ENCODE data around the gene RAPGEF3. TPM values are rescaled to one million over a fixed set of nuclear protein-coding genes. Genes with fewer than 3 reads are reported as not detected.

Gene RAPGEF3
- total RNA-seq, 2 donors from 2014 or later, result 0.19 to 0.25 TPM

DNA sequence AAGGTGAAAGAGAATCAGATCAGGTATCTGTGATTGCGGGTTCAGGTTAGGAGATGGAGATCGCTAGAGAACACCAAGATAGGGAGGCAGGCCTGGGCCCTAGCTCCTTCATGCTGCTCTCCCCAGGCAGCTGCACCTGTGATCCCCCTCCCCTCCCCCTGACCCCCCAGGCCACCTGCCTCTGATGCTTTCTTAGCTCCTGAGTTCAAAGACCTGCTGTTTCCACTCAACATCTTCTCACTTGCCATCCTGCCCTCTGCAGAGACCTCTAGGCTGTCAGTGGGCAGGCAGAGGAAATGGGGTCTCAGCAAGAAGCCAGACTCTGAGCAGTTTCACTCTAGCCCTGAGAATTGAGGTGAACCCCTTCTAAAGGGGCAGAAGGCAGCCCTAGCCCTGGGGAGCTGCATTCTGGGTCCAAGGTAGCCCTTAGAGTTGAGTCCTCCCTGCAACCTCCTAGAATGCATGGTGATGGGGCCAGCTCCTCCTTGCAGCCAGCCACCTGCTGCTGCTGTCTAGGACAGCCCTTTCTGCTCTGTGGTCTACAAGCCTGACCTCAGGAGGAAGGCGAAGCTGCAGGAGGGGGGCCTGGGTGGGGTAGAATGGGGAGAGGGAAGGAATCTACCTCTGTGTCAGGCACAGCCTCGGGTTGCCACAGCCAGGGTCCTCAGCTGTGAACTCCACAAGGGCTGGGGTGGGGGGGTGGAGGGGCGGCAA is 8.0 kb upstream of the RAPGEF3 start:
- Mint-ChIP-seq H3K4me3 (no peak overlapping the region), H3K27ac (no peak overlapping the region), H3K9me3 (no peaks in the 10 kb centered on the region), H3K4me1 (ENCODE audit: low read depth in 2 of 2) (peaks cover 0 to 2% of the 10 kb centered on the region in 2 donors), H3K27me3 (peaks cover 0 to 5% of the 10 kb centered on the region in 2 donors), H3K36me3 (no peaks in the 10 kb centered on the region)
- no peak for DNase-seq (ENCODE audit: low spot score)
- ATAC-seq, result no peak

DNA sequence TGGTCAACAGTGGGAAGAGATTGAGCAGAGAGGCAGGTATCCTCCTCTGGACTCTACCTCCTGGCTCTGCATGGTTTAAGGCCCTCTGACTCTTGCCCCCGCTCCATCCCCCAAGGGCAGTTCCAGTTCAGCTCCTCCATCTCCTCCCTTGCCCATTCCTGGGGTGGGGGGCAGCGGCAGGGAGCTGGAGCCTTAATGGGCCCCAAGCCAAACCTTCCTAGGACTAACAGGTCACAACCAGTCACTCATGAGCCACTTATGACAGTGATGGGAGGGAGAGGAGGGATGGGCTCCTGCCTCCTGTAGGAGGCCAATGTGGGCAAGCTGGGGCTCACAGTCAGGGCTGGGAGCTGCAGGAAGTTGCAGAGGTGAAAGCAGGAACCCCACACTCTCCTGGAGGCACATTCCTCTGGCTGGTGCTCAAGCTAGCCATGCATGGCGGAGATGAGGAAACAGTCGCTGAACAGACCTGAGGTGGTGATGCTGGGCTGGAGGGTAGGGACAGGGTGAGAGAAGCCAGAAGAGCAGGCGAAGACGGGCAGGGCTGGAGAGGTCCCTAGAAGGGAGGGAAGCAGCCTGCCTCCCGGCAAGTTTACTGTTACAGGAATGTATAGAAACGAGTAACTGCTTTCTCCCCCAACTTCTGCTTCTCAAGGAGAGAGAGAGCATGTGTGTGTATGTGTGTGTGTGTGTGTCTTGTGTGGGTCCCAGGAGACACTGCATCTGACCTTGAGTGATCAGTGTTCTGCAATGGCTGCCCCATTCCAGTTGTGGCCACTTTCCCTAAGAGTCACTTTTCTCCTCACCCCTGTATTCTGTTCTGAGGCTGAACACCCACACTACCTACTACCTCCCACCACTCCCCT is 5.0 kb upstream of the RAPGEF3 start:
- Mint-ChIP-seq H3K27me3 (peaks cover 0 to 7% of the 10 kb centered on the region in 2 donors), H3K27ac (peak overlapping the region in 1 of 2 donors; percentile 48), H3K36me3 (no peaks in the 10 kb centered on the region), H3K4me3 (no peak overlapping the region), H3K4me1 (ENCODE audit: low read depth in 2 of 2) (peaks cover 0 to 2% of the 10 kb centered on the region in 2 donors), H3K9me3 (no peaks in the 10 kb centered on the region)
- no peak for ATAC-seq
- DNase-seq (ENCODE audit: low spot score), result no peak

DNA sequence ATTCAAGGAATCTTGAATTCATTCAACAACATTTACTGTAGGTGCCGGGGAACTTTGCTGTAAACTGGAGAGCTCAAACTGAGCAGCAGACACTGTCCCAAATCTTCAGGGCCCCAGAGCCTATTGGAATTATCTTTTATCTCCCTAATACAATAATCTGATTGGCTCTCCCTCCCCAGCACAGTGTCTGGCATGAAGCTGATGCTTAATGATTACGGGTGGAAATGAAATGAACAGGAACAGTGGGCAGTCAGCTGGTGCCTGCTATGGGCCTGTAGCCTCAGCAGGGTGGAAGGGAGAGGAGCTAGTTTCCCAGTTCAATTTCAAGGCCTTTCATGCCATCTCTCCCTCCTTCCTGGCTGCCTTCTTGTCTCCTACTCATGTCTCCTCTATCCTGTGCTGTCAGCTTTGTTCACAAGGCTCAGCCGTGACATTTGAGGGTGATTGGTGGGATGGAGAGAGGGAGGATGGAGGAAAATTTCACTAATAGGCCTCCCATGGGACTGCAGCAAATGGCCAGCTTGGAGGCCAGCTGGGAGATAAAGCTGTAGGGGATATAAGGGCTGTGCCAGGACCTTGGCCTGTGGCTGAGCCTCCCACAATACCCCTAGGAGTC is 4.3 kb upstream of the RAPGEF3 start:
- no peaks in the 10 kb centered on the region for H3K36me3 Mint-ChIP-seq
- peaks cover 0 to 5% of the 10 kb centered on the region in 2 donors for H3K4me1 Mint-ChIP-seq (ENCODE audit: low read depth in 2 of 2)
- DNase-seq (ENCODE audit: low spot score) (no peak), ATAC-seq (no peak)
- H3K27ac Mint-ChIP-seq, result no peak overlapping the region
- H3K4me3 Mint-ChIP-seq, result no peak overlapping the region
- peaks cover 0 to 7% of the 10 kb centered on the region in 2 donors for H3K27me3 Mint-ChIP-seq
- H3K9me3 Mint-ChIP-seq, result no peaks in the 10 kb centered on the region

DNA sequence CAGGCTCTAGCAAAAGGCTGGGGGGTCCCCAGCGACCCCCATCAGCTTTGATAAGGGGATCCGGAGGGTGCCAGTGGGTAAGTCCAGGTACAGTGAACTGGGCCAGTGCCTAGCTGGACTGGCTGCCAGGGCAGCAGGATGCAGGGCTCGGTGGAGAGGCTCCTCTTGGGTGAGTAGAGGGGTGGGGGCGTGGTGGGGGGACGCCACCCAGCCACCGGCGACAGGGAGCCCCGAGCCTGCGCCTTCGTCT is 171 bp downstream of the RAPGEF3 start:
- Mint-ChIP-seq H3K9me3 (no peaks in the 10 kb centered on the region), H3K27ac (no peak overlapping the region), H3K36me3 (no peaks in the 10 kb centered on the region), H3K27me3 (peaks cover 0 to 2% of the 10 kb centered on the region in 2 donors), H3K4me3 (peak overlapping the region; percentile 65), H3K4me1 (ENCODE audit: low read depth in 2 of 2) (peaks cover 15 to 16% of the 10 kb centered on the region in 2 donors)
- ATAC-seq (no peak), DNase-seq (ENCODE audit: low spot score) (no peak)

DNA sequence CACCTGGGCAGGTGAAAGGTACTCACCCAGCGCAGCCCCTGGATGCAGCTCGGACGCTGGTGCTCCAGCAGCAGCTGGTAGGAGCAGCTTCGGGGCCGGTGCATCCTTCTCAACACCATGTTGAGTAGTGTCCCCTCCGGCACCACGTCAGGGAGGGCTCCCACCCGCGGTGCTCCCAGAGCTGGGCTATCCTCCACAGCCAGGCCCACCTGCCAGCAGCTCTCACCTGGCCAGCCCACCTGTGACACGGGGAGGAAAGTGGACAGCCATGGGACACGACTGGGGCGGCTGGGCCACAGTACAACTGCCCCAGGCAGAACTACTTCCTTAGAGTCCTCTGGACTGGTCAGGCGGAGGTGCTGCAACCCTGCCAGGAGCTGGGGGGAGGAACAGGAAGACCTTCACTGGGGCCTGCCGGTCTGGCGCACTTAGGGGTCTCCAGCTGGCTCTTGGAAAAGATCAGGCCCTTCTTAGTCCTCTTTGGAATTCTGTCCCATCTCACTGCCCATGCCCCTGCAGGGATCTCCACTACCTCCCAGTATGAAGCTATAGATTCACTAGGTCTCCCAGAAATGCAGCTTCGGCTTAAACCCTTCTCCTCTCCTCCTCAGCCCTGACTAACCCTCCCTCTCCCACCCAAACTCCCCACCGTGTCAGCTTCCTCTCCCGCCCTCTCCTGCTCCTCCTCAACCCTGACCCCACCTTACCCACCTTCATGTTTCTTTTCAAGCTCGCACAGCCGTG is 668 bp downstream of the RAPGEF3 start:
- no peak overlapping the region for H3K27ac Mint-ChIP-seq
- peaks cover 0 to 2% of the 10 kb centered on the region in 2 donors for H3K27me3 Mint-ChIP-seq
- H3K4me1 Mint-ChIP-seq (ENCODE audit: low read depth in 2 of 2), result peaks cover 15 to 16% of the 10 kb centered on the region in 2 donors
- H3K4me3 Mint-ChIP-seq, result peak overlapping the region; percentile 65
- H3K9me3 Mint-ChIP-seq, result no peaks in the 10 kb centered on the region
- ATAC-seq (no peak), DNase-seq (ENCODE audit: low spot score) (no peak)
- no peaks in the 10 kb centered on the region for H3K36me3 Mint-ChIP-seq

DNA sequence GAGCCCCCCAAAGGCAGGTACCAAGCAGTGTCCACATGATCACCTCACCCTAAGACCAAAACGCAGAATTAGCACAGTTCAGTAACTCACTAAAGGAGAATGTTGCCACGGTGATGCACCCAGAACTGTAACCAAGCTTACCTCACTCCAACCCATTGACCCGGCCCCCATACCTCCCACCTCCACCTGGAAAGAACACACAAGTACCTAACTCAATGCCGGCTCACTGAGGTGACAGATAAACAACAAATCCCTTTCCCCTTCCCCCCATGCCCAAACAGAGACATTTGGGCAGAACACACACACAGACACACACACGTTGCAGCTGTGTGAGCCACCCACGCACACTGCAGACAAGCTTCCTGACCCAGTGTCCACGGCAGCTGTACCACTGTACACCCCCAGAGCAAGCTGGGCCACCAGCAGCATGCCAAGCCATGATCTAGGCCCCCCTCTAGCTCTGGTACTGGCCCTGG is 1.3 kb downstream of the RAPGEF3 start:
- no peak overlapping the region for H3K27ac Mint-ChIP-seq
- H3K36me3 Mint-ChIP-seq, result no peaks in the 10 kb centered on the region
- no peak for DNase-seq (ENCODE audit: low spot score)
- H3K27me3 Mint-ChIP-seq, result peaks cover 0 to 2% of the 10 kb centered on the region in 2 donors
- no peak for ATAC-seq
- H3K4me1 Mint-ChIP-seq (ENCODE audit: low read depth in 2 of 2), result peaks cover 15 to 16% of the 10 kb centered on the region in 2 donors
- no peak overlapping the region for H3K4me3 Mint-ChIP-seq
- H3K9me3 Mint-ChIP-seq, result no peaks in the 10 kb centered on the region

DNA sequence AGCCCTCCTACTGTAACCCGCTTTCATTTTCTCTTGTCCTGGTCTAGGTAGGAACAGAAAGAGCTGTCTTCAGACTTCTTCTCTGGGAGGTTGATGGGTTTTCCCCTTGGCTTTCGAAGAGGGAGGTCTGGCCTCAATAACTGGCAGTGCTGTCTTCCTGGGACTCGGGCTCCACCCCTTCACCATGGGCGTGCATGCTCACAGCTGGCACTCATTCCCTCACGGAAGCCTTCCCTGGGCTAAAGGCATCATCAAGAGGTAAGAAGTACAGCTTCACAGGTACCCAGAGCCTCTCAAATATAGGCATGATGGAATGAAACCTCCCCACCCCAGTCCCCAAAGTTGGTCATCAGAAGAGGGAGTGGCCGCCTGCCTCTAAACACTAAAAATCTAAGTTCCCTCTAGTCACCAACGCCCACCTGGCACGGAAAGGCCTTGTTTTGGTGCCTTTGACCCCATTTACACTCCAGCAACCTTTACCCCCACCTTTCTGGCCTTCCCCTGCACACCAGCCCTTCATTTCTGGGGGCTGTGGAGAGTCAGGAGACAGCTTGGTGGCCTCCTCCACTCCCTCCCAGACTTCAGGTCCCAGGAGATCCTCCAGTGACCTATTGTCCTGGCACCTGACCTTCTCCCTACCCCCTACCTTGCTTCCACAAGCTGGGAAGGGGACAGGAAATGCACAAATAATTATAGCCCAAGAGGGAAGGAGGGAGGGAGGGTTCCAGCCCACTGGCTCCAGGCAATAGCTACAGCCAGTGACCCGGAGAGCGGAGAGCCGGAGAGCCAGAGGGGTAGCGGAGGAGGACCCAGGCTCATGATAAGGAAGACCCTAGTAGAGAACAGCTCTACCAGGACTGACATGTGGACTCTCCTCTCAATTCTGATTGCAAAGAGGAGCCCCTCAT is 2.8 kb downstream of the RAPGEF3 start:
- no peak for ATAC-seq
- Mint-ChIP-seq H3K27ac (peak overlapping the region in 1 of 2 donors; percentile 3), H3K36me3 (no peaks in the 10 kb centered on the region), H3K27me3 (peaks cover 0 to 2% of the 10 kb centered on the region in 2 donors), H3K4me1 (ENCODE audit: low read depth in 2 of 2) (peaks cover 15 to 16% of the 10 kb centered on the region in 2 donors), H3K9me3 (no peaks in the 10 kb centered on the region), H3K4me3 (peak overlapping the region; percentile 28)
- no peak for DNase-seq (ENCODE audit: low spot score)

DNA sequence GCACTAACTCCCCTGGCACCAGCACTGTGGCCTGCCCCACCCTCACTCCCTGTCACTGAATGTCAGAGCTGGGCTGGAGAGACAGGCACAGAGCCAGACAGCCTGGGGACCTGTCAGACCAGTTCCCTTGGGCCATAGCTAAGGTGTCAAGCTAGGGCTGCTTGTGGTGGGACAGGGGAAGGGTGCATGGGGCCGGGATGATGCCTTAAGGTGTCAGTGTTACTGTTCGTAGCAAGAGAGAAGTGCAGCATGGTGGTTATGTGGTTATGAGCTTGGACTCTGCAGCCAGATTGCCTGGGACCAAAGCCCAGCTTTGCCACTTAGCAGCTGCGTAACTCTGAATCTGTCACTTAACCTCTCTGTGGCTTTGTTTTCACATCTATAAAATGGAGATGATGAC is 3.8 kb downstream of the RAPGEF3 start:
- no peaks in the 10 kb centered on the region for H3K9me3 Mint-ChIP-seq
- no peaks in the 10 kb centered on the region for H3K36me3 Mint-ChIP-seq
- H3K4me1 Mint-ChIP-seq (ENCODE audit: low read depth in 2 of 2), result peaks cover 15 to 16% of the 10 kb centered on the region in 2 donors
- ATAC-seq (peak; percentile 34 to 60), DNase-seq (ENCODE audit: low spot score) (no peak)
- H3K27me3 Mint-ChIP-seq, result peaks cover 0 to 2% of the 10 kb centered on the region in 2 donors
- H3K4me3 Mint-ChIP-seq, result no peak overlapping the region
- H3K27ac Mint-ChIP-seq, result no peak overlapping the region

DNA sequence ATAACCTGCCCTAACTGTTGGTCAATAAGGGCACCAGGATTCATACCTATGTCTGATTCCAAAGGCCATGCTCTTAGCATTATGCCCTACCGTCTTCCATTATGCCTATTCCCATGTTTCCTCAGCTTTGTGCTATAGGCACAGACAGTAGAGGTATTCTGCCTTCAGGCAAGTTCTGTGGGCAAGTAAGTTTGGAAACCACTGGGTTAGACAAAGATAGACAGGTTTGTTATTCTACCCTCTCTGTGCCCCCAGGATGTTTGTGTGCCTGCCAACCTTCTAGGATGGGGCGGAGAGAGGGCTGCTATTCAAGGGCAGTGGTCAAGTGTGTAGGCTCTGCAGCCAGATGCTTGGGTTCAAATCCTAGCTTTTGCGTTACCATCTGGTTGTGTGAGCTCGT is 4.6 kb downstream of the RAPGEF3 start:
- Mint-ChIP-seq H3K27me3 (peaks cover 0 to 5% of the 10 kb centered on the region in 2 donors), H3K9me3 (no peaks in the 10 kb centered on the region), H3K27ac (no peak overlapping the region), H3K4me1 (ENCODE audit: low read depth in 2 of 2) (peaks cover 15 to 16% of the 10 kb centered on the region in 2 donors), H3K4me3 (no peak overlapping the region), H3K36me3 (no peaks in the 10 kb centered on the region)
- ATAC-seq, result no peak
- no peak for DNase-seq (ENCODE audit: low spot score)

DNA sequence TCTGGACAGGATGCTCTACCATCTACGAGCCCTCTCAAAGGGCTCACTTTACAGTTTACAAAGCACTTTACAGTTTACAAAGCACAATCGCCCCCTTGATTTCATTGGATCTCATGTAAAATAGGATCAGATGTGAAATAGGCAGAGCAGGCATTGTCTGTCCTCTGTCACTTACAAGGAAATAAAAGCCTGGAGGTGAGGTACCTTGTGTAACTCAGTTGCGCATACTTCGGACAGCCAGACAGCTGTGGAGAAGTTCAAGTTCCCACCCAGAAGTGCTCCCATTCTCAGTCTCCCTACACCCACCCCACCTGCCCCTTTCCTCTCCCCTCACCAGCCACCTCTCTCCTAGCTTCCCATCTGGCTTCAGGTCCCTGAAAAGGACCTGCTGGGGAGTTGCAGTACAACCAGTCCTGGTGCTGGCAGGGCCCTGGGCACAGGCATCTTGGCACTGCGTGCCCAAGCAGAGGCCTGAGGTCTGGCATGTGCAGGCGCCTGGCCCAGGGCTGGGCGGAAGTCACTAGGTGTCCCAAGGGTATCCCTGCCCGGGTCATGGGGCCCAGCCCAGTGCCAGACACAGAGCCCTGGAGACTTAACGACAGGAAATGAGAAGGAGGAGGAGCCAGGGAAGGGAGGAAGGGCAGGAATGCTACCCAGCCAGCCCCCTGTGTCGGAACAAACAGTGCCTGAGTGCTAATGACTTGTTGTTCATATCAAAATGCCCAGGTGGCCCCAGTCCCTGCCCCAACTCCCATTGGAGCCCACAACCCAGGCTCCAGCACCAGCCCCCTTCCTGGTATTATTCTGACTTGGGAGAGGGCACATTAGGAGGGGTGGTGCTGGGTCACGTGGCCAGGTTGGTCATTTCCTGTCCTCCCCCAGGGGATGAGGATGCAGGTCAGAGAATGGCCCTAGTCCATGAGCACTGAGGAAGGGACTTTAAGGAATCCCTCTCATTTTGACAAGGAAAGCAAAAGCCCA is 5.4 kb downstream of the RAPGEF3 start:
- Mint-ChIP-seq H3K9me3 (no peaks in the 10 kb centered on the region), H3K27me3 (peaks cover 0 to 9% of the 10 kb centered on the region in 2 donors), H3K36me3 (no peaks in the 10 kb centered on the region), H3K4me3 (no peak overlapping the region), H3K4me1 (ENCODE audit: low read depth in 2 of 2) (peaks cover 15 to 19% of the 10 kb centered on the region in 2 donors), H3K27ac (no peak overlapping the region)
- ATAC-seq (no peak), DNase-seq (ENCODE audit: low spot score) (no peak)

DNA sequence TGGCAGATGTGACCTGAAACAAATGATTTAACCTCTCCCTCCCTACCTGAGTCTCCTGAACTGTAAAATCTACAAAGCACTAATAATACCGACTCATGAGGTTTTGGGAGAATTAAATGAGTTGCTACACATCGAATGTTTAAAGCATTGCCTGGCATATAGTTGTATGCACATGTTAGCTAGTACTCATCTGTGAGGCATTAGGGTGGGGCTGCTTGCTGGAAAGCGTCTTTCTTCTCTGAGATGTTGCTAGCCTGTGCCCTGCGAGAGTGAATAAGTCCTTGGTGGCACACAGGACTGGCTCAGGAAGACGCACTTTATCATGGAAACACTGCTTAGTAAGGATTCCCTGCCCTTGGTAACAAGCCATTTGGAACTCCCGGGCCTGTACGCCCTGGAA is 6.1 kb downstream of the RAPGEF3 start:
- ATAC-seq, result no peak
- no peak overlapping the region for H3K4me3 Mint-ChIP-seq

DNA sequence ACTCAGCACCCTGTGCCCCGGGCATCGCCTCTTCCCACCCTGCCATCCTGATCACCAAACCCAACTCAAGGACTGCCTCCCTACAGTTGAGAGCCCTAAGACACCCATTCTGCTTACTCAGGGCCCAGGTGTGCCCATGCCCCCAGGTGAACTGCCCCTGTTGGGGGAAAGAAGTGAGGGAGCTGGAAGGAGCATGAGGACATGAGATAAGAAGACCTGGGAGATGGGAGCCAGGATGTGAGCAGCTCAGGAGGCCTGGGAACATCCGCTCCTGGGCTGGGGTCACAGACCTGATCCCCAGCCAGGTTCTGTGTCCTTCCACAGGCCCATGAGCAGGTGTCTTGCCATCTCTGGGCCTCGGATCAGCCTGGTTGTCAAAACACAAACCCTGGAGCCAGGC is 6.6 kb downstream of the RAPGEF3 start:
- H3K4me1 Mint-ChIP-seq (ENCODE audit: low read depth in 2 of 2), result peaks cover 12 to 15% of the 10 kb centered on the region in 2 donors
- H3K4me3 Mint-ChIP-seq, result no peak overlapping the region
- no peaks in the 10 kb centered on the region for H3K9me3 Mint-ChIP-seq
- peaks cover 0 to 11% of the 10 kb centered on the region in 2 donors for H3K27me3 Mint-ChIP-seq
- H3K36me3 Mint-ChIP-seq, result no peaks in the 10 kb centered on the region
- DNase-seq (ENCODE audit: low spot score) (no peak), ATAC-seq (no peak)
- H3K27ac Mint-ChIP-seq, result no peak overlapping the region

More for the DNA sequence above, 6.1 kb downstream of the RAPGEF3 start:
- Mint-ChIP-seq H3K27ac (no peak overlapping the region), H3K27me3 (peaks cover 0 to 9% of the 10 kb centered on the region in 2 donors), H3K36me3 (no peaks in the 10 kb centered on the region), H3K4me1 (ENCODE audit: low read depth in 2 of 2) (peaks cover 15 to 16% of the 10 kb centered on the region in 2 donors), H3K9me3 (no peaks in the 10 kb centered on the region)
- no peak for DNase-seq (ENCODE audit: low spot score)

All from natural killer cell treated with Interleukin-12 subunit alpha and Interleukin-12 subunit beta and Interleukin-15 and Interleukin-18, amount 100 ng/mL, for 72 hours (primary cell).